Glomerular endothelial cell (primary cell): ENCODE data around the gene RBKS. TPM values are rescaled to one million over a fixed set of nuclear protein-coding genes. Genes with fewer than 3 reads are reported as not detected.

Experiments
- DNase-seq: peaks from one replicate; pipeline ENCODE4 v3.0.0-alpha.2; 2011; ENCODE audit warnings: low read depth, low spot score; ENCODE audit errors: extremely low read depth
- total RNA-seq: library from RNA; depleted of rRNA; stranded (reverse); fragments of >200 nt; gene quantifications from 2 replicates; pipeline ENCODE4 v1.2.3, GENCODE V29; 2015

Gene RBKS
- 0.63 and 1.6 TPM in 2 replicates for total RNA-seq

DNA sequence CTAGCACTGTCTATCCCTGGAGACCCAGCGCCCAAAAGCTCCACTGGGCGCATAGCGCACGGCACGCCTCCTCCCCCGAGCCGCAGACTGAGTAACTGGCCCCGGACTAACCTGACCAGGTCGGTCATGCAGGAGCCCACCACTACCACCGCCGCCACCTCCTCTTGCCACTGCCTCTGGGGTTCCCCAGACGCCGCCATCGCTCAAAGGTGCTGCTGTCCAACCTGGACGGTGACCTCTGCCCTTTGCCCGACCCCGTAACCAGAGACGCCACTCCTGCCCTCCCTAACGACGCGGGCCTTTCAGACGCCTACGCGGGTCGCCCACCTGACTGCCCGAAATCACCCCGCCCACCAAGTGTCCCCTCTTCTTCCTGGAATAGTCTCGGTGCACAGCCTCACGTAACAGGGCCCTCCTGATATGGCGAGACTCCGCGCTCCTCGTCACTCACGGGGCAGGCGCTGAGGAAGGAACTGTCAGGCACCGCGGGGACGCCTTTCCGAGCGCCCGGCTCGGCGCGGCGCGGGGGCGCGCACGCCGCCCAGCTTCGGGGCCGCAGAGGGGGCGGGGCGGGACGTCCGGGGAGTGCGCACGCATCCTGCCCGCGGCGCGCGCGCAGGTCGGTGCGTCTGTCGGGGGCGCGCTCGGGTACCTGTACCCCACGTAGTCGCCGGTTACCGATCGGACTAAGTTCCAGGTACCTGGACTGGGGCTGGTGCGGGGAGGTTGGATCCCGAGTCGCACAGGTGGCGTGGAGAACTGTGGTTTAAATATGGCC lies at the start of gene RBKS, which contains the start of gene BABAM2:
Gene RBKS, minus strand, starts transcription at position 242 of the 778 bp plus-strand sequence. Its CDS starts 42 bp downstream, at position 200.
Gene BABAM2, plus strand, starts transcription at position 584 of the 778 bp plus-strand sequence. CDS start 3,828 bp downstream, outside the sequence.
- DNase-seq: no peak

DNA sequence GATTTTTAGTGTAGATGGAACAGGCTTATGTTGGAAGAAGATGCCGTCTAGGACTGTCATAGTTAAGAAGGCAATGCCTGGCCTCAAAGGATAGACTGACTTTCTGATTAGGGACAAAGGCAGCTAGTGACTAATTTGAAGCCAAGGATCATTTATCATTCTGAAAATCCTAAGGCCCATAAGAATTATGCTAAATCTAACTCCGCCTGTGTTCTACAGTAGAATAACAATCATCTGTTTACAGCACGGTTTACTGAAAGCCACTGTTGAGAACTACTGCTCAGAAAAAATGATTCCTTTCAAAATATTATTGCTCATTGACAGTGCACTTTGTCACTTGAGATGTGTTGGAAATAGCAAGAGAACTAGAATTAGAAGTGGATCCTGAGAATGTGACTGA lies 44.8 kb upstream of the RBKS start:
- no peak for DNase-seq

DNA sequence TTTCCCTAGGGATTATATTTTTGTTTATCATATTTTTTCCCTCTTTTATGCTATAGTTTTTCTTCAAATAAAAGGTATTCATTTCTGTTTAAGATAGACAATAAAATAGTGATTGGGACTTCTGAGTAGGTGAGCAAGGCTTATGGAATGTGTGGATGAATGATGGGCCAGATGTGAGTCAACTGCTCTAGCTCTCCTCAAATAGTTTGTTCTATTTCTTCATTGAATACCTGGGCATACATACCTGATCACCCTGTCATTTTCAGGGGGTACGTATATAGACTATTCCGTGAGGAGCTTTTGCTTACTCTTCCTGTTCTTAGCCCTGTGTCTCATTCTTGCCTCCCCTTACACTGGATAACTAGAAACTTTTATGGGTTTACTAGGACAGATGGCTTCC lies 42.2 kb upstream of the RBKS start:
- DNase-seq: no peak

DNA sequence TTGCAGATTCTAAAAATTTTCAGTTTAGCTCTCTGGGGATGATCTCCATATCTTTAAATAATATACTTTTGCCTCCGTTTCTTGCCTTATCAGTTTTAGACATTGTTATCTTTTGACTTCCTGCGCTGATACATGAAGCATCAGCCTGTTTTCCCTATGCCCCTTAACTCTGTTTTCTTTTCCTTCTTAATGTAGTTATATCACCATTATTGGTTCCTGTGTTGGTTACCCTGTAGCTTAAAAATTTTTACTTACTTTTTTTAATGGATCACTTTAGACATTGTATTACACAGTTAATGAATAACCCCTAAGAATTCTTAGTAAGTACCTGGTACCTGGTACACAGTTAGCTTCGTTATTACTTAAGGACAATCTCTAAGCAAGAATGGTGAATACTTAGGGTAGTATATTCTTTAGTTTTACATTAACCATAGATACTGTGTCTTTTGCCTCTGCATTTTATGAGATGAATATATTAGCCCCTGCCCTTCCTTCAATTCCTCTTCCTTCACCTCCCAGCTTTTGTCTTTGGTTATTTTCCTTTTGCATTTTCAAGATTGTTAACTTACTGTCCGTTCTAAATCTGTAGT lies 41.3 kb upstream of the RBKS start:
- DNase-seq: no peak

DNA sequence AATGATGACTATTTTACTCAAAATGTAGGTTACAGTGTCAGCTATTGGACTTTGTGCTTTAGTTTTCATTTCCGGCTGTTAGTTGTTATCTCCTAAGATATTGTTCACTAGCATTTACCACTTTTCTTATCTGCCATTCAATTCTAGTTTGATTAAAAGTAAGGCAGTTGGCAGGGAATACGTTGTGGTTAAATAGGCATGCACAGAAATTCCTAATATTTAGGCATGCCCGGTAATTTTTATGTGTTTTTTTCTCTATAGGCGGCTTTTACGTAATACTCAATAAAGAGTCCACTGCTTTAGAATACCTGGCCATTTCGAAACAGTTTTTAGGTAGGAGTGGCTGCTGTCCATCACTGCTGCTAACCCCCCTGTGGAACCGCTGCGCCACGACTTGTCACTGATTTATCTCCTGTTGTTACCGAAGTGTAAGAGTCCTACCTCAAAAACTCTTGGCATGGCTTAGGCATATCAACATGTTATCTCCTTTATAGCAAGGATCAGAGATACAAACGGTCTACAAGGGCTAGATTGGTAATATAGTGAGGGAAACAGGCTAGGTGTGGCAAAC lies 39.8 kb upstream of the RBKS start:
- no peak for DNase-seq

DNA sequence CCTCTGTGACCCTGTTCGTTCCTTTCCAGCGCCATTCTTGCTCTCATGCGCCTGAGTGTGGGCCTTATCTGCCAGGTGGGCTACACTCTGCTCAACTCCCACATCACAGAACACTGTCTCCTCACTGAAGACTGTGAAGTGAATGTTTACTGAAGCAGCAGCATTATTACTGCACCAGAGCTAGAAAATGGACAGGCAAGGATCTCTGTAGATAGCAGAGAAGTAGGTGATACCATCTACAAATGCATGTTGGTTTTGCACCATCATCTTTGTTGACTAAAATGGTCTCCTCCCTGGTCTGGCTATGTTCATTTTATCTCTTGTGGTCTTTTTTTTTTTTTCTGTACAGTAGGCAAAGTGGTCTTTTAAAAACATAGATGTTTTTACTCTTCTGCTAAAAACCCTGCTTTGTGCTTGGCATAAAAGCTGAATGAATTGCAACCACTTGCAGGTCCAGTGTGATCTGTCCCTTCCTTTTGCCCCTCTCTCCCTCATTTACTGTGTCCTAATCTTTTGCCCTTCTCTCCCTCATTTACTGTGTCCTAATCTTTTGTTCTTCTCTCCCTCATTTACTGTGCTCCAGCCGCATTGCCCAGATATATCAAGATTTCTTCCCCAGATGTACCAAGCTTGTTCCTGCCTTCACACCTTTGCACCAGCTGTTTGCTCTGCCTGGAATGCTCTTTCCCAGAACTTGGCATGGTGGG lies 35.7 kb upstream of the RBKS start:
- no peak for DNase-seq

DNA sequence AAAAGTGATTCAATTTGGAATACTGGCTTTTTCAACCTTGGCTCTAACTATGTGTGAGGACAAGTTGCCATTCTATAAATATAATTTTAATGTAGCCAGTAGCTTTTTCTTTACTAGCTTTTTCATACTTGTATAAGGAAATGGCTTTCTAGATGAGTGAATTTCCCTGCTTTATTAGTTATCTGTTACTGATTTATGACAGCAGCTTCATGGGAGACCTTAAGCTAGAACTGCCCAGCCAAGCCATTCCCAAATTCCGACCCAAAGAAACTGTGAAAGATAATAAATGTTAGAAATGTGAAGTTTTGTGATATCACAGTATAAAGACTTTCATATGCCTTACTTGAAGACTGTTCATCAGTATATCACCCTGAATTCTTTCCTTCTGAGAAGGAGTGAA lies 32.7 kb upstream of the RBKS start:
- no peak for DNase-seq

DNA sequence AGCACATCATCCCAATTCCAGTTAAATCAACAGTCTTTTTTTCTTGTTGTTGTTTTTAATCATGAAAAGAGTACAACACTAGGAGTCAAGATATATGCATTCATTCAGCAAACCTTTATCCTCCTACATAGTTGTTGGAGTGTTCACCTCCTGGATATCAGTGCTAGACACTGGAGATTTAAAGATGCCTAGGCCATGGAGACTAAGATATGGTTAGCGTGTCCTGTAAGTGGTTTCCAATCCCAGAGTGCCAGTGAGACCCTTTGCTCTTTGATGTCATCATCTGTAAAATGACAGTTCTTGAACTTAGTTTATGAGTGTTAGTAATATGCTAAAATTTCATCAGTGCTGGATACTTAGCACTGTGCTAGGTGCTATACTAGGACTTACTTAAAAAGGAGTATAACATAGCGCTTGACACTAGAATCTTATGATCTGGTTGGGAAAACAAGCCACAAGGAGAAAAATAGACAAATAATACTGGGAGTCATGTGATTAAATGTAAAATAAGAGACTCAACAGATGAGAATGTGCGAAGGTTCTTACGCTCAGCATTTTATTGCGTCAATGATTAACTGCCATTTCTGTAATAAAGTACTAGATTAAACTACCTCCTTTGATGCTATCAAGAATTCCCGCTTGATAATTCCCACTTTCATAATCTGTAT lies 31.8 kb upstream of the RBKS start:
- DNase-seq: no peak

DNA sequence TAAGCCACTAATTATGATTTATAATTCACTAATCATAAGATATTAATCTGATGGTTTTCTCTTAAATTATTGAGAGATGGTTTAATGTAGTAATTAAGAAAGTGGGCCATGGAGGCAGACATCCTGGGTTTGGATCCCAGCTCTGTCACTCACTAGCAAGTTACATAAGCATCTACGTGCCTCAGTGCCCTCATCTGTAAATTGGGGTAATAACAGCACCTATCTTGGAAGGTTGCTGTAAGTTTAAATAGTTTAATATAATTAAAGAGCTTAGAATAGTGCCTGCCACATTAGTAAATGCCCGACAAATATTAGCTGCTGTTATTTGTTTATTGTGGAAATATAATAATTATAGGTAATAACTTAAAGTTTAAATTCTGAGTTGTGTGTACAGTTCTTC lies 31.2 kb upstream of the RBKS start:
- no peak for DNase-seq

DNA sequence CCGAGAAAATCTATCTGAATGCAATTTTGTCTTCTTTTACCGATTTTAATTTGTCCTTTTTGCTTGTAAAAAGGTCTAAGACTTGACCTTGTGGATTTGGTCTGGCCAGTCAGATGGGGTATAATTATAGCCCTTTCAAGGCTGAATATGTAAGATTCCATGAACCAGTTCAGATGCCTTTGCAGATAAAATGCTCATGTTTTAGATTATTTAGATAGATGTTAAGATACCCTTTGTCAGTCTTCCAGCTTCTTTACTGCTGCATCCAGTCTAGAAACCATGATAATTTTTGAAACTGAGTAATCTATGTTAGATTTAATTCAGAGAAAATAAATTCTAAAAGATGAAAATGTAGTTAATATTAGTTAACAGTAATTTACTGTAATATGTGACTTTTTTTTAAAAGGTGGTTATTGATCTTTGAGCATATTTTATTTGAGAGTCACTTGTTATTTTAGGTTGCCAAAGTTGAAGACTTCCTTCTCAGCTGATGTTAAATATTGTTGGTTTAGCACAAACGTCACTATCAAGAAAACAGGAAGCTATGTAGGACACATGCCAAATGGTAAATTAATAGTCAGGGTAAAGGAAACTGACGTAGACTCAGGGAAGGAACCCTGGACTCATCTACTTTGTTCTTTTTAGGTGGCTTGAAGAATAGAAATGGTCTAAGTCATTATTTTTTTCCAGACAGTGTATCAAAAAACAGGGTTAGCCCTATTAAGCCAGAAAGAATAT lies 30.1 kb upstream of the RBKS start:
- peak; percentile 96 for DNase-seq

DNA sequence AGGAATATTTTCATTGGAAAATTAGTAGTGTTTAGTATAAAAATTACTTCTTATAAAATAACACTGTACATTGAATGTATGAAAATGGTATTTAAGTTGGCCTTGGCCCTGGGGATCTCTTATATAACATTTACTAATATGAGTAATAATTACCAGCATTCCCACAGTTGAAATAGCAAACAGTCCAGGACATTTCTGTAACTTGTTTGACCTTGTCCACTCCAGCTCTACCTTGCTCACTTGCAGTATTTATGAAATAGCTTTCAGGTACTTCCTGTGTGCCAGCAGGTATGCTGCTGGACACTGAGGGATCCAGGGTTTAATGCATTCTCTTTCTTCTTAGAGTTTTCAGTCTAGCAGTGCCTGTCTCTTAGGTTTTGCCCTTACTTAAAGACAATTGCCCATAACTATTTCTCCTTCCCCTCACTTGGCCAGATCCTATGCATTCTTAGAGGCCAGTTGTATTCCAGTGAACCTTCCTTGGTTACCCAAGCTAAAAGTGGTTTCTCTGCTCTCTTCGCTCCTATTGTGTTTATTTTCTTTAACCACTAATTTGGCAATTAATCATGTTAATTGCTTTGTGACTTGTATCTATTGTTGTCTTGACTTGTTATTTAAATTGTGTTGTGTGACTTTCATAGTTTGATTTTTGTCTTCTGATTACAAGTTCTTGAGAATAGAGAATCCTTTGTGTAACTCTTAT lies 26.3 kb upstream of the RBKS start:
- DNase-seq: no peak

DNA sequence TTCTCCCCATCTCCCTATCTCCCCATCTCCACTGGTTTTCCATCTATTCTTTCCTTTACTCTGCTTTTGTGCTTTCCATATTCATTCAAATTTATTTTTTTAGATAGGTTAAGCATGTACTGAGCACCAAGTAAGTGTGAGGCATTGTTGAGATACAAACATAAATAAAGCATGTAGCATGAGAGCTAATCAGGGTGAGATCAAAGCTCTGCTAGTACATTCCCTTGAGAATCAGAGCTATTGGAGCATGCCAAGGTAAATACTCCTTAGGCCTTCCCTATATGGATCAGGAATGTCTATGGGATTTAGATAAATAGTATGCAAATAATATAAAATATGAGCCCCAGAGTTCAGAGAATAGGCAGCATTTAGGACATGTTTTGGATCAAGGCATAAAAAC lies 25.7 kb upstream of the RBKS start:
- no peak for DNase-seq

DNA sequence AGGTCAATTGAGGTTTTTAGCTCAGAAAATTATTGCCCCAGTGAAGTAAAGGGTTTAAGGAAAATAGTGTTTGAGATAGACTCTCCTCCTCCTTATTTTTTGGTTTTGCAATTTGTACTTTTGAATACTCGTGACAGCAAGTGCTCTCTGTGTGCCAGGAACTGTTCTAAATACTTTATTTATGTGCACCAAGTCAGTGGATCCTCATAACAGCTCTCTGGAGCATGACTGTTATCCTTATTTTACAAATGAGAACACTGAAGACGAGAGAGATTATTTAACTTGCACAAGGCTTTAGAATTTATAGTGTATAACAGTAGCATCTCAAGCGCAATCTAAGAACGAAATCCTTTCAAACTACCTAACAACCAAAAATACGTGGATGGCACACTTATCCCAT lies 25.0 kb upstream of the RBKS start:
- no peak for DNase-seq

DNA sequence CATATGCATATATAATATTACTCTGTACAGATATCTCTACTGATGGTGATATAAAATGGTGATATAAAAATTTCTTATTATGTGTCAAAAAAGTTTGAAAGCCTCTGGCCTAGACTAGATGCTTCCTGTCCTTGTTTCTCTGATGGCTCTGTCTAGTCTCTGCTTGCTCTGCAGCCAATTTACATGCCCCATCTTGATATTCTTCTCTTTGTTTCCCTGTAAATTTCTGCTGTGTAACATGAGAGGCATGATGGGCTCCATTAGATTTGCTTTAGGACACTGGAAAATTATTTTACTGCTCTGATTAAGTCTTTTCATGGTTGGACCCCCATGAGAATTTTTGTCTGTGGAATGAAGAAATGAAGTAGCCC lies 24.6 kb upstream of the RBKS start:
- no peak for DNase-seq

DNA sequence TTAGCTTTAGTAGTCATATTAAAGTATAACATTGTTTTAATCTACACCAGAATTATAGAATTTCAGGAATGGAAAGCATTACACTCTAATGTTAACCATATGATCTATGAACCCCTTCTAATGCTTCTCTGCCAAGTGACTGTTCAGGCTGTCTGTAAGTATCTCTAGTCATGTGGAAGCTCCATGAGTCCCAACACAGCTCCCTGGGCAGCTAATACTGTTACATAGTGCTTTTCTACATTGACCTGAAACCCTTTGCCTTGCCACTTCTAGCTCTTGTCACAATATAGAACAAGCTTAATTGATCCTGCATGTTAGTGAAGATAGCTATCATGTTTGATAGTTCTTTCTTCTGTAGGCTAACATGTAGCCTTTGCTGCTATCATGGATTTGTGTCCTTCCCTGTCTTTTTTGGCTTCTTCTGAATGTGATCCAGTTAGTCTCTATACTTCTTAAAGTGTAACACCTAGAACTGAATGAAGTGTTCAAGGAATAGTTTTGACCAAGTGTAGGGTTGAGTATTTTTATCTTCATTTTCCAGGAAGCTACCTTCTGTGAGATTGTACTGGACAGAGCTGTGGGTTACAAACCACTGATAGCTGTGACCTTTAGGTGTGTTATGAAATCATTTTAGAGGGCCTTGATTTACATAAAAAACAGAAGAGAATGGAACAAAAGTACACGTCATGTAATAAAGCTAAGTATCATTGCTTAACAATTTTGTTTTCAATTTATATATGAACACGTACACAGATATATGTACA lies 24.0 kb upstream of the RBKS start:
- DNase-seq: no peak

DNA sequence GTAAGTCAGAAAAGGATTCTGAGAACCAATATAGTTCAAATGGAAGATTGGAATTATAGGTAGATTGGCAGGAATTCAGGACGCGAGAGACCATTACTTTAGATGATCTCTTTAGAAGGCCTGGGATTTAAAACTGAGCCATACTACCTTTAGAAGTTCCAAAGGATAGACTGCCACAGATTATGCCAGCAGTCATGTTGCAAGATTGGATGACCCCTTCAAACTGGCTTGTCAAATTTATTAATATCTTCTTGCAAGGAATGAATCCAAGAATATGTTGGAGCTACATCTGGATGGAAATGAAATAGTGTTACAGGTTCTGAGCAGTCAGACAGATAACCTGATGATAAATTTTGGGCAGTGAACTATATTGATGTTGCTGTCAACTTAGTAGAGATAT lies 22.3 kb upstream of the RBKS start:
- DNase-seq: no peak

DNA sequence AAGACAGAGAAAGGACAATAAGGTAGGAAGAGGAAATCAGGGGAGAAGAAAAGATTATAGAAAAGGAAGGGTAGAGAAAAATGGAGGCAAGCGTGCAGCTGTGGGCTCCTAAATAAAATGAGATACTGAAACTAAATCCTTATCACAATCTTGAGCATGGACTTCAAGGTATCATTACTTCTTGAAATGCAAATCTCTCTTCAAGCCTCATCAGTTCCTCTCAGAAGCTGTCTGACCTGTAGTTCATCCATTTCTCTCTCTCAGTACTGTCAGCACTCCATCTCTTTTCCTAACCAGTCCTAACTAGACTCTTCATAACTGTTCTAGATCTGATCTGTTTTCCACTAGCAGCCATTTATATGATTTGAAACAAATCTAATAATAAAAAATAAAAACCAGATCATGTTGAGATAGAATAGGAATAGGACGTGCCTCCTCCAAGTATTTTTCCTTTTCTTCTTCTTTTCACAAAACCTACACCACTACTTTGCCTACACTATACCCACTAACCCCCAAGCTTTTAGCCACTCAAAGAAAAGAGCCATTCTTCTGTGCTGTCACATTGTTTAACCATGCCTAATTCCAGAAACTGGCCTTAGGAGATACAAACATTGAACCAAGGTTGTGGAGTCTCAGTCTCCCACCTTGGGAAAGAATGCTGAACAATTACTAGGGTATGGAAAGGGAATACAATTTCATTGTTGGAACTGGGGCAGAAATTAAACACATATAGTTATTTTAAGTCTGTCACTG lies 21.4 kb upstream of the RBKS start:
- DNase-seq: no peak

DNA sequence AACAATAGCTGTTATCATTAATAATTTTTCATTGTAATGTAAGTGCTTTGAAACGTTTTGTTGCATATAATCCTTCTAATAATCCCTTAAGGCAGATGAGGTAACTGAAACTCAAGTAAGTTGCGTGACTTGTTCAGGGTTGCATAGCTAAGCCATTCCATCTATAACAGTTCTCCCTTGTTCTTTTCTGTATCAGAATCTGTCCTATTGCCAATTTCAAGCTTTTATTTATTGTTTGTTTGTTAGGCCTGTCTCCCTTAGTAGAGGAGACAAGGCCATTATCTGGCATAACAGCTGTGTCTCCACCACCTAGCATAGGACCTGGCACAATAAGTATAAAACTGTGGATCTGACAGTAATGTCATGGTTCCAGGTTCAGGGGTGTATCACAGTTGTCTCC lies 19.7 kb upstream of the RBKS start:
- DNase-seq: no peak
